GM10847 (cell line): ENCODE data around the gene PPP1R17.

ENCODE experiments used
- POLR2A ChIP-seq: IDR thresholded peaks from 2 replicates; pipeline ENCODE4 v1.6.1; 2011; ENCODE audit not compliant: insufficient read length; ENCODE audit errors: extremely low read depth

Gene PPP1R17

GRCh38 chr7:31735991-31736982, 49.3 kb downstream of the PPP1R17 start:
- no peak for TF ChIP-seq POLR2A

GRCh38 chr7:31741852-31742251, 54.8 kb downstream of the PPP1R17 start:
- TF ChIP-seq POLR2A: no peak

GRCh38 chr7:31744294-31744874, 57.4 kb downstream of the PPP1R17 start:
- no peak for TF ChIP-seq POLR2A

GRCh38 chr7:31747553-31747952, 60.5 kb downstream of the PPP1R17 start:
- no peak for TF ChIP-seq POLR2A

- TF ChIP-seq POLR2A: no peak
These were observed 61.1 kb downstream of the PPP1R17 start for GRCh38 chr7:31748084-31748483.

GRCh38 chr7:31751726-31752125, 64.7 kb downstream of the PPP1R17 start:
- no peak for TF ChIP-seq POLR2A
